Esophagus muscularis mucosa (tissue), 3 donors: ENCODE results near the gene TMEM14A.

Experiments used
- CTCF ChIP-seq, 3 experiments: fragments of 200-600 bp in 2 of 3; fragments of 450-650 bp in 1 of 3; sonication (generic) in 2 of 3; IDR thresholded peaks; one replicate each; pipeline ENCODE4 v1.5.1; 2017 to 2019; ENCODE audit warnings: antibody characterized with exemption in 3 of 3, mild to moderate bottlenecking in 2 of 3, moderate library complexity in 1 of 3
- POLR2A ChIP-seq: fragments of 450-650 bp; IDR thresholded peaks from one replicate; pipeline ENCODE4 v1.6.1; 2017; ENCODE audit warnings: antibody characterized with exemption, moderate library complexity, mild to moderate bottlenecking, low read depth

- no peak for TF ChIP-seq CTCF (IDR thresholded peaks at IDR 0.05)
- TF ChIP-seq POLR2A = no peak
Measured at GRCh38 chr6:52666523-52666922, 4.4 kb upstream of the TMEM14A start.
